H9 (cell line): ENCODE measurements around the gene SOBP. TPM values are rescaled to one million over a fixed set of nuclear protein-coding genes. Genes with fewer than 3 reads are reported as not detected.

ENCODE experiments used
- DNase-seq: peaks from one replicate; pipeline ENCODE4 v3.0.0-alpha.2; 2017
- H2AFZ ChIP-seq: one replicate; pipeline ENCODE4 v1.6.1; 2013; ENCODE audit warnings: mild to moderate bottlenecking, low read length, control low read depth, moderate library complexity
- H2AK5ac ChIP-seq: 2 replicates; pipeline ENCODE4 v1.6.1; 2013; ENCODE audit warnings: low read length, control low read depth, mixed read lengths; ENCODE audit not compliant: insufficient read length
- H2BK120ac ChIP-seq: one replicate; pipeline ENCODE4 v1.6.1; 2013; ENCODE audit warnings: low read depth, mild to moderate bottlenecking, low read length, control low read depth, inconsistent platforms; ENCODE audit not compliant: poor library complexity, severe bottlenecking
- H2BK12ac ChIP-seq: 2 replicates; pipeline ENCODE4 v1.6.1; 2013; ENCODE audit warnings: low read length, control low read depth, mixed read lengths, low read depth; ENCODE audit not compliant: insufficient read length
- H2BK15ac ChIP-seq: 2 replicates; pipeline ENCODE4 v1.6.1; 2013; ENCODE audit warnings: low read depth, low read length, control low read depth
- H2BK20ac ChIP-seq: one replicate; pipeline ENCODE4 v1.6.1; 2013; ENCODE audit warnings: low read depth, mild to moderate bottlenecking, low read length, control low read depth, inconsistent platforms; ENCODE audit not compliant: poor library complexity, severe bottlenecking
- H2BK5ac ChIP-seq: 2 replicates; pipeline ENCODE4 v1.6.1; 2013; ENCODE audit warnings: low read length, control low read depth, mixed read lengths; ENCODE audit not compliant: insufficient read length
- H3K14ac ChIP-seq: 2 replicates; pipeline ENCODE4 v1.6.1; 2013; ENCODE audit warnings: low read length, control low read depth; ENCODE audit not compliant: insufficient read depth
- H3K18ac ChIP-seq: 2 replicates; pipeline ENCODE4 v1.6.1; 2013; ENCODE audit warnings: low read depth, mild to moderate bottlenecking, mixed read lengths, low read length, control low read depth; ENCODE audit not compliant: insufficient read length
- H3K23ac ChIP-seq: 2 replicates; pipeline ENCODE4 v1.6.1; 2013; ENCODE audit warnings: low read length, control low read depth, mixed read lengths, low read depth; ENCODE audit not compliant: insufficient read length
- H3K23me2 ChIP-seq: 2 replicates; pipeline ENCODE4 v1.6.1; 2013; ENCODE audit warnings: low read depth, mild to moderate bottlenecking, mixed read lengths, low read length, control low read depth; ENCODE audit not compliant: insufficient read length, poor library complexity, severe bottlenecking
- H3K27ac ChIP-seq: 2 replicates; pipeline ENCODE4 v1.5.1; 2013; ENCODE audit warnings: low read length, control low read depth, mixed read lengths, low read depth; ENCODE audit not compliant: insufficient read length
- H3K27me3 ChIP-seq: 2 replicates; pipeline ENCODE4 v1.6.1; 2013; ENCODE audit warnings: low read length, control low read depth, inconsistent platforms; ENCODE audit not compliant: insufficient read depth
- H3K4ac ChIP-seq: 2 replicates; pipeline ENCODE4 v1.6.1; 2013; ENCODE audit warnings: low read depth, mild to moderate bottlenecking, control low read depth, inconsistent platforms, low read length, moderate library complexity
- H3K4me1 ChIP-seq: 2 replicates; pipeline ENCODE4 v1.6.1; 2013; ENCODE audit warnings: low read length, control low read depth, inconsistent platforms; ENCODE audit not compliant: insufficient read depth
- H3K4me2 ChIP-seq: 2 replicates; pipeline ENCODE4 v1.6.1; 2013; ENCODE audit warnings: low read length, control low read depth, mixed read lengths; ENCODE audit not compliant: insufficient read length, insufficient read depth
- H3K56ac ChIP-seq: 2 replicates; pipeline ENCODE4 v1.6.1; 2013; ENCODE audit warnings: low read depth, mild to moderate bottlenecking, mixed read lengths, low read length, control low read depth; ENCODE audit not compliant: insufficient read length
- H3K79me1 ChIP-seq: 2 replicates; pipeline ENCODE4 v1.6.1; 2013; ENCODE audit warnings: low read depth, mild to moderate bottlenecking, moderate library complexity, low read length, control low read depth, inconsistent platforms; ENCODE audit not compliant: insufficient read depth, poor library complexity, severe bottlenecking
- H3K79me2 ChIP-seq: 2 replicates; pipeline ENCODE4 v1.6.1; 2013; ENCODE audit warnings: low read length, control low read depth, inconsistent platforms; ENCODE audit not compliant: insufficient read depth
- H3K9ac ChIP-seq: 2 replicates; pipeline ENCODE4 v1.6.1; 2013; ENCODE audit warnings: low read length, control low read depth, mixed read lengths; ENCODE audit not compliant: insufficient read length; ENCODE audit errors: extremely low read depth
- H3K9me3 ChIP-seq: one replicate; pipeline ENCODE4 v1.6.1; 2013; ENCODE audit warnings: low read depth, low read length, inconsistent platforms; ENCODE audit not compliant: control insufficient read depth
- H3T11ph ChIP-seq: one replicate; pipeline ENCODE4 v1.6.1; 2013; ENCODE audit warnings: mild to moderate bottlenecking, low read length, control low read depth, inconsistent platforms
- H4K20me1 ChIP-seq: one replicate; pipeline ENCODE4 v1.6.1; 2013; ENCODE audit not compliant: control insufficient read depth, insufficient read length, insufficient read depth
- H4K5ac ChIP-seq: 2 replicates; pipeline ENCODE4 v1.6.1; 2013; ENCODE audit warnings: low read depth, mild to moderate bottlenecking, mixed read lengths, low read length, control low read depth; ENCODE audit not compliant: insufficient read length
- H4K8ac ChIP-seq: replicated peaks from 2 replicates; pipeline ENCODE4 v1.6.1; 2013; ENCODE audit warnings: low read length, control low read depth, mixed read lengths, low read depth; ENCODE audit not compliant: insufficient read length
- H4K91ac ChIP-seq: 2 replicates; pipeline ENCODE4 v1.6.1; 2013; ENCODE audit warnings: low read depth, mild to moderate bottlenecking, moderate library complexity, mixed read lengths, low read length, control low read depth; ENCODE audit not compliant: insufficient read length
- H3K27ac Mint-ChIP-seq, 3 experiments: 2 replicates in 2 of 3; 3 replicates in 1 of 3; pipeline ENCODE4 v1.8.0; 2020 to 2021; ENCODE audit warnings: mixed read lengths in 3 of 3, mild to moderate bottlenecking in 1 of 3, moderate library complexity in 1 of 3
- H3K27me3 Mint-ChIP-seq: 2 replicates; pipeline ENCODE4 v1.8.0; 2021; ENCODE audit warnings: low read depth, mild to moderate bottlenecking, moderate library complexity, mixed read lengths
- H3K36me3 Mint-ChIP-seq, 3 experiments: 2 replicates in 2 of 3; 3 replicates in 1 of 3; pipeline ENCODE4 v1.8.0; 2020 to 2021; ENCODE audit warnings: low read depth in 3 of 3, mixed read lengths in 3 of 3; ENCODE audit not compliant: insufficient read depth in 1 of 3
- H3K4me1 Mint-ChIP-seq, 2 experiments: 2 replicates each; pipeline ENCODE4 v1.8.0; 2020; ENCODE audit warnings: mixed read lengths in 2 of 2
- H3K4me3 Mint-ChIP-seq, 2 experiments: 2 replicates in 1 of 2; 3 replicates in 1 of 2; pipeline ENCODE4 v1.8.0; 2020 to 2021; ENCODE audit warnings: mild to moderate bottlenecking in 2 of 2, mixed read lengths in 2 of 2, moderate library complexity in 1 of 2
- H3K9me3 Mint-ChIP-seq, 2 experiments: 2 replicates in 1 of 2; 3 replicates in 1 of 2; pipeline ENCODE4 v1.8.0; 2020; ENCODE audit warnings: mild to moderate bottlenecking in 2 of 2, mixed read lengths in 2 of 2, moderate library complexity in 1 of 2
- WGBS: extraction: QIAGEN DNeasy Blood & Tissue Kit; methylation state at CpG from one replicate; pipeline ENCODE4 v1.1.7; 2013; ENCODE audit warnings: missing lambda C conversion rate, low lambda C conversion rate, mixed read lengths; ENCODE audit not compliant: insufficient read length; ENCODE audit errors: extremely low coverage; 5-methylcytosine and 5-hydroxymethylcytosine counted together
- total RNA-seq: library from RNA; stranded (reverse); gene quantifications from 2 replicates; pipeline ENCODE4 v1.2.1, GENCODE V29; 2021
- TF ChIP-seq, protein P1 (sequence below): fragments of 200-600 bp; sonication (generic); conservative IDR thresholded peaks from 3 replicates; pipeline ENCODE4 v1.8.0; 2021; ENCODE audit warnings: antibody characterized with exemption, mild to moderate bottlenecking

SOBP gene
- total RNA-seq, 1 experiment from 2014 or later: 4.3 TPM

- Histone ChIP-seq H3K4me2 (no peak overlapping the region), H3K9ac (no peak overlapping the region), H3K18ac (no peak overlapping the region), H2BK120ac (no peak overlapping the region), H2BK12ac (no peak overlapping the region), H3K79me1 (no peaks in the 10 kb centered on the region), H3K79me2 (no peaks in the 10 kb centered on the region), H3K4me1 (peaks cover 2% of the 10 kb centered on the region; the same call in 1 of the 2 replicates), H3K14ac (no peak overlapping the region), H3K23me2 (no peaks in the 10 kb centered on the region), H3T11ph (no peak overlapping the region), H2AK5ac (no peak overlapping the region), H4K8ac (no peak overlapping the region), H3K27me3 (no peaks in the 10 kb centered on the region), H2BK15ac (no peak overlapping the region), H4K91ac (no peak overlapping the region), H3K4ac (no peak overlapping the region), H2BK5ac (no peak overlapping the region), H3K9me3 (no peaks in the 10 kb centered on the region), H3K27ac (no peak overlapping the region), H2AFZ (no peak overlapping the region), H3K23ac (no peak overlapping the region), H3K56ac (no peak overlapping the region), H4K20me1 (no peaks in the 10 kb centered on the region), H2BK20ac (no peak overlapping the region), H4K5ac (no peak overlapping the region)
- WGBS: no CpG with 5 or more reads among the region's 9 CpGs
- Mint-ChIP-seq H3K4me1 (peaks cover 11 to 13% of the 10 kb centered on the region in 2 experiments), H3K9me3 (no peaks in the 10 kb centered on the region), H3K36me3 (peaks cover 0 to 4% (median 0%) of the 10 kb centered on the region in 3 experiments; a peak in 1 of 7 replicates), H3K27ac (no peak overlapping the region), H3K4me3 (no peak overlapping the region), H3K27me3 (no peaks in the 10 kb centered on the region)
- DNase-seq: no peak
- TF ChIP-seq, protein P1, sequence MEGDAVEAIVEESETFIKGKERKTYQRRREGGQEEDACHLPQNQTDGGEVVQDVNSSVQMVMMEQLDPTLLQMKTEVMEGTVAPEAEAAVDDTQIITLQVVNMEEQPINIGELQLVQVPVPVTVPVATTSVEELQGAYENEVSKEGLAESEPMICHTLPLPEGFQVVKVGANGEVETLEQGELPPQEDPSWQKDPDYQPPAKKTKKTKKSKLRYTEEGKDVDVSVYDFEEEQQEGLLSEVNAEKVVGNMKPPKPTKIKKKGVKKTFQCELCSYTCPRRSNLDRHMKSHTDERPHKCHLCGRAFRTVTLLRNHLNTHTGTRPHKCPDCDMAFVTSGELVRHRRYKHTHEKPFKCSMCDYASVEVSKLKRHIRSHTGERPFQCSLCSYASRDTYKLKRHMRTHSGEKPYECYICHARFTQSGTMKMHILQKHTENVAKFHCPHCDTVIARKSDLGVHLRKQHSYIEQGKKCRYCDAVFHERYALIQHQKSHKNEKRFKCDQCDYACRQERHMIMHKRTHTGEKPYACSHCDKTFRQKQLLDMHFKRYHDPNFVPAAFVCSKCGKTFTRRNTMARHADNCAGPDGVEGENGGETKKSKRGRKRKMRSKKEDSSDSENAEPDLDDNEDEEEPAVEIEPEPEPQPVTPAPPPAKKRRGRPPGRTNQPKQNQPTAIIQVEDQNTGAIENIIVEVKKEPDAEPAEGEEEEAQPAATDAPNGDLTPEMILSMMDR: no peak
Measured at GRCh38 chr6:107571354-107571753, 81.4 kb downstream of the SOBP start.
